HG03095 (cell line): Measurements from ENCODE around the gene CREB3L2.
"Not testable (repeated sequence)": the region's sequence is repeated elsewhere in the genome, so short reads cannot be mapped to it uniquely, and the experiment has no call there.

Source experiments
- ATAC-seq: cut with Tn5 transposase; IDR thresholded peaks from one replicate; pipeline ENCODE4 v1.9.1; 2021; ENCODE audit warnings: moderate library complexity; ENCODE audit not compliant: unreplicated experiment

The CREB3L2 gene

DNA sequence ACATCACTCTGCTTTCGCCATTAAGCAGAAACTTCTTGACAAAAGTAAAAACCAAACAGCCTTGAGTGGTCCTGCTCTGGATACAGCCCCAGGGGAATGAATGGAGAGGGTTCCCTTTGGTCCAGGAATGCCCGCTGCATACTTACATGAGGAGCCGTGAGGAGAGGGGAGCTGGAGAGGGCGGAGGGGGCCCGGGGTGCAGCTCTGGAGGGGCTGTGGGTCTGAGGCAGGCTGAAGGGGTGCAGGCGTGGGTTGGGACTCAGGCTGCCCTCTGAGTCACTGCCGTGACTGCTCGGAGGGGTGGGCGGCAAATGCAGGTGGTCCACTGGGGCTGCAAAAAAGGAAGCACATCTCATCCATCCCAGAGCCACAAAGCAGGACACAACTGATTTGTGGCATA, 93.8 kb downstream of the CREB3L2 start:
- no peak for ATAC-seq

DNA sequence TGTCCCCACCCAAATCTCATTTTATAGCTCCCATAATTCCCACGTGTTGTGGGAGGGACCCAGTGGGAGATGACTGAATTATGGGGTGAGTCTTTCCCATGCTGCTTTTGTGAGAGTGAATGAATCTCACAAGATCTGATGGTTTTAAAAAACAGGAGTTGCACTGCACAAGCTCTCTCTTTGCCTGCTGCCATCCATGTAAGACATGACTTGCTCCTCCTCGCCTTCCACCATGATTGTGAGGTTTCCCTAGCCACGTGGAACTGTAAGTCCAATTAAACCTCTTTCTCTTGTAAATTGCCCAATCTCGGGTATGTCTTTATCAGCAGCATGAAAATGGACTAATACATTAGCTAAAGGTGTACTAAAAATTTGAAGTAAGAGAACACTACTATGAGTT, 95.2 kb downstream of the CREB3L2 start:
- not testable (repeated sequence) for ATAC-seq

DNA sequence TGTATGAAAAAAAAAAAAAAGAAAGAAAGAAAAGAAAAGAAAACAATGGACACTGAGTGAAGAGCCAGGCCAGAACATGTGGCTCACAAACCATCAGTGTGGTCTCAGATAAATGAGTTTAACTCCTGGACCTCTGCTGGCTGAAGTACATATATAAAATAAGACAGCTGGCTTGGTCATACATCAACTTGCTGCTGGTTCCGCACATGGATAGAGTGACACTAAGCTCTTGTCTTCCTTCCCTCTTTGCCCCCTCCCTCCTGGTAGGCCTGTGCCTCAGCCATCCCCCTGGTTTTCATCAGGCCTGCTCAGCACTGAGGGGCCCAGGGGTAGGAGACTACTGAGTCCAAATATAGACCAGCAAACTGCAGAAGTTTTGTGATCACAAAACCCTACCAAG, 97.1 kb downstream of the CREB3L2 start:
- no peak for ATAC-seq

DNA sequence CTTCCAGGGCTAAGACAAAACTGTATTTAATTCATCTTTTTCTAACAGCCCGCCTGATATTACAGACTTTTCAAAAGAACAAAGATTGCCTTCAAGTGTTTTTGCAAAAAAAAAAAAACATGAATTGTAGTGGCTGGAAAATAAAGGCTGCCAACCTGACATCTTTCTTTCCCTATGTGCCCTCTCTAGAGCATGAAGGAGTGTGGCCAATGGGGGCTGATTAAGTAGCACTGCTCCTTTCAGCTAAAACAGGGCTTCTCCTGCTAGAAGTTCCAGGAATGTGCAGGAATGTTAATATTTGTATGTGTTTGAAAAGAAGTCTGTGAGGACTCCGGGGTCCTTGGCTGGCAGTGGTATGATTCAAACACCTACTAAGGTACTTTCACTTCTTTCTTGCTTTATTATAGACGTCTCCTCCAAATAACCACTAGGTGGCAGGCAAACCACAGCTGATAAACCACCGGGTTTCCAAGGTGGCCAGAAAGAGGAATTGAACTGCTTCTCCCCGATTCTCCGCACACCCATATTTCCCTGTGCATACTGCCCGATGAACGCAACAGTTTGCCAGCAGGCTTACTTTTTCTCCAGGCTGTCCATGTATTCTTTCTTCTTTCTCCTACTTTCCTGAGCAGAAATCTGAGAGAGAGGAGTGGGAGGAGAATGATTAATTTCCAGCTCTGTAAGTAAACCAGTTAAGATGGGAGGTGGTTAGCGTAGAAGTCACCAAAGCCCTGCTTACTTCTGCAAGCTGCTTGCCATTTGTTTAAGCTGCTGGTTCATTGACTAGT, 98.3 kb downstream of the CREB3L2 start:
- ATAC-seq, result peak; percentile 77

DNA sequence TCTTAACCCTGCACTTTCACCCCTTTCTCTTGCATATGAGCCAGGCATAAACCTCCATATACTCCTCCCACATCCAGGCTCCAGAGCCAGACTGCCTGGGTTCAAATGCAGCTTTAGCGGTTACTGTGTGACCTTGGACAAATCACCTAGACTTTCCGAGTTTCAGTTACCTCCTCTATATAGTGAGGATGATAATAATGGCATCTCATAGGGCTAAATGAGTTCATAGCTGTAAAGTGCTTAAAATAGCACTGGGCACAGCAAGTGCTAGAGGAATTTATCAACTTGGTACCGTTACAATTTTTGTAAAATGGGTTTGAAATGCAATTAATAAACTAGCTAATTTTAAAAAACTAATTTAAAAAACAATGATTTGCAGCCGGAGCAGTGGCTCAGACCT, 101.7 kb downstream of the CREB3L2 start:
- no peak for ATAC-seq

DNA sequence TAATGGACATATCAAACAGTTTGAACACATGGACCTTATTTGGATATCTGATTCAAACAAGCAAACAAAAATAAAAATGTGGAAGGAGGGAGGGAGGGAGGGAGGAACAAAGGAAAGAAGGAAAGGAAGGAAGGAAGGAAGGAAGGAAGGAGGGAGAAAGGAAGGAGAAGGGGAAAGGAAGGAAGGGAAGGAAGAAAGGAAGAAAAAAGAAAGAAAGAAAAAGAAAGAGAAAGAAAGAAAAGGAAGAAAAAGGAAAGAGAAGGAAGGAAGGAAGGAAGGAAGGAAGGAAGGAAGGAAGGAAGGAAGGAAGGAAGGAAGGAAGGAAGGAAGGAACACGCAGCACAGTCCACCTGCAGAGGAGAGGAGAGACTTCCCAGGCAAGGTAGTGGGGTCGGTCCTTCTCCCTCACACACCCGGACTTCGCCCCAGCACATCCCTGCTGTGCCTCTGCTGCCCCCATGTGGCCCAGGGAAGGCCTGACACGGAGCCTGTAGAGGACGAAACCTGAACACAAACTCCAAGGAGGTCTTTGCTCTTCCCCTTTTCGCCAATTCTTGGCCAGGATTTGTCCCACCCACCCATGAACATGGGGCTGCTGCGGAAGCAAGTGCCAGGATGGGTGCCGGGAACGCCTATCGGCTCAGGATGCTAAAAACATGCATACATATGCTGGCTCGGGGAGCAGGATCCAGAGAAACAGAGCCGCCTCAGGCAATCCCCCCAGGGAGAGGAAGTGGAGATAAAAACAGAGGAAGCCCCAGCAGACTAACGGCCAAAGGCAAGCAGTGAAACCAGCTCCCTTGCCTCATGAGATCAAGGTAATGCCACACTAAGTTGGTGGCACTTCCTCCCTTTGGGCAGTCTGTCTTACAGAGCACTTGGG, 102.8 kb downstream of the CREB3L2 start:
- peak; percentile 61 for ATAC-seq

DNA sequence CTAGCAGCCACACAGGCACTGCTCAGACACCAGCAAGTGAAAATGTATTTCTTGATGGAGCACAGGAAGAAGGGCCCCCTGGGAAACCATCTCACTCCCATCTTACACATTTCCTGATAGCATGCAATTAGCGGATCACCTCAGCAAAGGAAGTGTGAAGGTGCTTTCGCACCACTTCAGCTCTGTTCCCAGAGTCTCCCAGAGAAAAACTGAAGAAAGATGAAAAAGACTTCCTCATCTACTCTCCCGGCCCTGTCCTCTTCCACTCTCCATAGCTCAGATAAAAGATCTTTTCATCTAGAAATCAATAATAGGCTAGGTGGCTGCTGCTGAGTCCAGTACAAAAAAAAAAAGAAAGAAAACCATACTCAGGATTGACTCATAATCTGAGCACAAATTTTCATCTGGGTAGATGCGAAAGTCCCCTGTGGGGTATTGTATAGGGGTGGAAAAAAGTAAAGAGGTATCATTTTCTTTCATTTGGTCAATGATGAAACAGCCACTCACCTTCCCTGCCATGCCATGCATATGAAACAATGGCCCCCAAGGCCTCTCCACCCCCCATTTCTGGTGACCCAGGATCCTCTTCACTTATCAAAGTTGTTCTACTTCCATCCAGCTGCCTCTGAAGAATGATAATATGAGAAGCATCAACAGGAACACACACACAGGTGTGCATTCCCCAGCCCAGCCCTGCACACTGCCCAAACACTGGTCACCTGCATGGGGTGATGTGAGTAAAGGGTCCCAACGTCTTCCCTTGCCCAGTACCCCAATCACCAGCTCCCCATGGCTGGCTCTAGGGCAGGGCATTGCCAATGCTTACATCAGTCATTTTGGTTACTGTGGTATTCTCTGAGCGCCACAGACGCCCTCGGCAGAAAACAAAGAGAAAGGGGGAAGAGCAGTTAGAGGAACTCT, 106.3 kb downstream of the CREB3L2 start:
- ATAC-seq, result peak; percentile 81

DNA sequence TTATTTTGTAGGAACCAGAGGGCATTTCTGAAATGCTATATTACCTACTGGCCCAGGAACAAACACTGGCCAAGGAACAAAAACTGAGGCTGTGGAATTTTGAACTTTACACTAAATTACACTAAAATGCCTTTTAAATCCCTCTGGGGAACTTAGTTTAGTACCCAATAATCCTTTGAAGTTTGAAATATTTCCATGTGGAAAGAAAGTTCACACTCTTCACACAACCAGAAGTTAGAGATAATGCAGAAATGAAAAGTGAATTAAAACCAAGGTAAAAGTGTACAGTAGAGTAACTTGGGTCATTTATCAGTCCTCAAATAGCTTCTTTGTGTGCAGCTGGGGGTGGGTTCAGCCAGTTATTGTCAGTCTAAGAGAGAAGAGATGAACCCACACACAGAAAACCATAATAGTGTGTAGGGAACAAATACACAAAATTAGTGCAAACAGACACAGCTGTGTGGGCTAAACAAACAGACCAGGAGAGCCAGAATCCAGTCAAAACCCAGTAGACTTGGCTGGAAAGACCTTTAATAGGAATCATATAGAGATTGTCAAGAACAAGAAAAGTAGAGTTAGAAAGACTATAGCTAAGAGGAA, 108.6 kb downstream of the CREB3L2 start:
- no peak for ATAC-seq

DNA sequence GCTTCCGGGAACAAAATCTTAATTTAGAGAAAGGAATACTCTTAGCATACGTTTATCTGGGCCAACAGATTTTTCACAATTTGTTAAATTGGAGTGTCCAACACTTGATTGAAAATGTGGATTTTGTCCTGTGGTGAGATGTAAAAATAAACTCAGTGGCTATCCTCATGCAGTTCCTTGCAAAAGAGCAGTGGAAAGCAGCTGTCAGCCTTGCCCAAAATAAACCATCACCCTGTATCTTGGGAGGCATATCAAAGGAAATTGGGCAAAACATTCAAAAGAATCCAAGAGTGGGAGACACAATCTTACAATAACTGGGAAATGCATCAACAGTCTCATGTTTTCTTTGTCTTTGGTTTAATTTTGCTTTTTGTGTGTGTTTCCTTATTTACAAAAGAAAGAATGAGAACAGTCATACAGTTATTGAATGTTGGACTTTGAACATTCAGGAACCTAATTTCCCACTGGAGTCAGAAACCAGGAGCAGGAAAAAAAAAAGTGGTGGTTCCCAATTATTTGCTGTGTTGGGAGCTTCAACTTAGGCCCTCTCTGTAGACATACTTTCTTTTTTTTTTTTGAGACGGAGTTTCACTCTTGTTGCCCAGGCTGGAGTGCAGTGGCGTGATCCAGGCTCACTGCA, 110.8 kb downstream of the CREB3L2 start:
- ATAC-seq, result no peak

DNA sequence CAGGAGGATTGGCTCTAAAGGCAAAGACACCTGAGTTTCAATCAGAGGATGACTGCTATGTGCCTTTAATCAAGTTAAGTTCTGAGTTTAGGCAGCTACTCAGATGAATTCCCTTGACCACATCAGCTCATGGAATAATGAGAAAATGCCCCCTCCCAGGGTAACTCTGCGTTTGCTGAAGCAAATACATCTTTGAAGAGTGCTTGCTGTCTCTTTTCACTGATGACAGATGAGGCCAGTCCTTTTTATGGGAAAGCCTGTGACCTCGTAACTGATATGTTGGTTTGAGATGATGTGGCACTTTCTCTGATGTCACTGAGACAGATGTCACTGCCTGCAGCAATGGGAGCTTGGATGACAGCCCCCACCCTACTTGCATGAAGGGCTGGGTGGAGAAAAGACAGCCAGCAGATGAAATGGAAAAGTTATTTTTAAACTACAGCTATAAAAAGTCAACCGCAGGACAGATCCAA, 111.4 kb downstream of the CREB3L2 start:
- no peak for ATAC-seq

DNA sequence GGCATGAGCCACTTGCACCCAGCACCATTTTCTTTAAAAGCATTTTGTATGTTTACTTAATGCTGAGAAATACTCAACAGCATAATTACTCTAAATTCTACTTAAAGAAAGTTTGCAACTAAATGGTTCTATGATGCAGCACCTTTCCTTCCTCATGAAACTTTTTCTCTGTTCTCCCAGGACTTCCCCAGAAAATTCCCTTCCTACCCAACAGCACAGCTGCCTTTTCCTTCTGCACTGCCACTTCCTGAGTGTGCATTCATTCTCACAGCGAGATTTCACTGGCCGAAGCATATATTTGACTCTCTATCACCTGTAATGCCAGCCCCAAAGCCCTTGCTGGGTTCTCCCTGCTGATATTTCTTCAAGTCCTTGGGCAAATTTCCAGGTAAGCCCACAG, 113.6 kb downstream of the CREB3L2 start:
- no peak for ATAC-seq

DNA sequence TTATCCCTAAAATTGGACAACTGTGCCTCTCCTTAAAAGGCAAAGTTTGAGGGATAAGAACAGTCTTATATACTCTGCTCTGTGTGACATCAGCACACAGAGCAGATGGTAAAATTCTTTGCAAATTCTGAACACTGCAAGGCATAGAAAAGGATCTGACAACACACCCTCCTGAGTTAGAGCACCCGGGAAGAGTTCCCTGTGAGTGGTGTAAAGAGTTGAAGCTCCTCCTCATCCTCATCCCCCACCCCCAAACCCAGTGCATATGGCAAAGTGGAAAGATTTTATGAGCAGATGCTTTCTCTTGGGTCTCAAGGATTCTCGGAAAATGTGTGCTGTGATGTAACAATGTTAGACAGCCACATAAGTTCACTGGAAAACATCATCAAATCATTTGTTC, 115.1 kb downstream of the CREB3L2 start:
- ATAC-seq, result no peak

DNA sequence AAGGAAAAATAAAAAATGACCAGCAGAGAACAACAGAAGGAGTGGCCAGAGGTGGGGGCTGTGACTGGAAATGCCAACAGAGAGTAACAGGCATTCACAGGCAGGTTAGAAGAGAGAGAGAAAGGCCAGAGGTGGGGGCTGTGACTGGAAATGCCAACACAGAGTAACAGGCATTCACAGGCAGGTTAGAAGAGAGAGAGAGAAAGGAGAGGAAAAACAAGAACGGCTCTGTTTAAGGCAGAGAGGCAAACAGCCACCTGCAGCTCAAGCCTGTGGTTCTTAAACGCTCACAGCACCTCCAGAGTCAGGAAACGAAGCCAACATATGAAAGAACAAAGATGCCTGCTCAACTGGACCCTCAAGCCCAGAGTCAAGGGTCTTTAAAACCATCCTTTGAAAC, 115.6 kb downstream of the CREB3L2 start:
- no peak for ATAC-seq

DNA sequence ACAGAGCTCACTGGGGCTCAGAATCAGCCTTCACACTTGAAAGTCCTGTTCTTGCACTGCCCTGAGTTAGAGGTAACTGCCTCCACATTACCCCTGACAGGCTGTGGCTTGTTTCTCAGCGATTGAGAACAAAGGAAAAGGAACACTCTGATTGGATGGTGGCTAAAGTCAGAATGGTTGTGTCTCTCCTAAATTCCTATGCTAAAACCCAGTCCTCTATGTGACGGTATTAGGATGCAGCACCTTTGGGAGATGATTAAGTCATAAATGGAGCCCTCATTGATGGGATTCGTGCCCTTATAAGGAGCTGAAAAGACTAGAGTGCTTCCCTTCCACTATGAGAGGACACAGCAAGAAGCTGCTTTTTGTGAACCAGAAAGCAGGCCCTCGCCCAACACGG, 116.2 kb downstream of the CREB3L2 start:
- ATAC-seq, result no peak

DNA sequence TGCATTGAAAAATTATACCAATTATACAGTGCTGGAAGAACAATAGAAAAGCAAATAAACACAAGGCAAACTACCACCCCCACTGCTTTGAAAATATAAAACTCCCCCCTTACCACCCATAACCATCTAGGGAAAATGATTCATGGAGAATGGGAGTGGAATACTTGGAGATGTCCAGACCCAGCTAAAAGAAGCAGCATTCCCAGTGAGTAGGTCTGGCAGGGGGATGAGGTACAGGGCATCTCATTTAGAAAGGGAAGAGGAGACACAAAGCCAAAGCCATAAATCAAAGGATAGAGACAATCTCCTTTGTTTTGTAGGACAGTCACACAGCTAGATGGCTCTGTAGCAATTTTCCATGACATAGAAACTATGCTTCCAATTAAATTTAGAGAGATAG, 119.1 kb downstream of the CREB3L2 start:
- ATAC-seq, result no peak

DNA sequence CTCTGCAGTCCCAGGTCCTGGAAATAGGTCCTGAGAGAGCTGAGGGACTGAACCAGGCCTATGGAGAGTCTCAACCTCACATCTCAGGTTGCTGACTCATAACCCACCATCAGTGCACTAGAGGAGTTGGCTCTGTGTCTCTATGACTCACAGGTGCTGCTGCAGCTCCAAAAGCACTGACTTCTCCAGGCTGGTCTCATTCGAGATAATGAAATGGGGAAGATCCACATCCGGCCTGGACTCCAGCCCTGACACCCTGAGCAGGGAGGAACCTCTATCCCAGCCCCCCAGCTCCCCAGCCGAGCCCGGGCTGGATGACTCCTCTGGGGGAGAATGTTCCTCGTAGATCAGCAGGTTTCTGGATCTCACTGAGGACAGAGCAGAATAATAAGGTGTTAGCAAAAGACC, 119.6 kb downstream of the CREB3L2 start:
- ATAC-seq, result peak; percentile 94

DNA sequence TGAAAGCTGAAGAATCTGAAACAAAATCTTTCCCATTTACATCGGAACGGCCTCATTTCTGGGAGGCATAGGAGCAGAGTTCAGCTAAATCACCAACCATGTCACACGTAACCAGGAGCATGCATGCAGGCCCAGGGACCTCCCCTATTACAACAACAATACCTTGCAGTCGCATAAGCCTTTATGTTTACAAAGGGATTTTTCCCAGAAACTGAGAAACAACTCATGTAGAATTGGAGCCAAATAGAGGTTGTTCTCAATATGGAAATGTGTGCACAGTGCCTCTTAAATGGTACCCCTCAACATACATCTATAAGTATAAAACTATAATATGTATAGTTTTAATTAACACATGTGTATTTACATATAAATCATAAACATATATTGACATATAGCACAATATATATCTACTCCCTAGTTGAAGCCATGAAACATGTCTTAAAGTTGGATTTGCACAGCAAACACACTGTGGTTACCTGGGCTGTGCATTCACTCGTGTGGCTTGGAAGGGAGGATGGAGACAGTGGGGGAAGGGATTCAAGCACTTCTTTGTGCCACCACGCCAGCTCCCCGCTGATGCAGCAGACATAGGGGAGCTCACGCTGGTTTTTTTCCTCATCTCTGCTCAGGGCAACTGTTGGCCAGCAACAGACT, 120.2 kb downstream of the CREB3L2 start:
- ATAC-seq, result no peak

DNA sequence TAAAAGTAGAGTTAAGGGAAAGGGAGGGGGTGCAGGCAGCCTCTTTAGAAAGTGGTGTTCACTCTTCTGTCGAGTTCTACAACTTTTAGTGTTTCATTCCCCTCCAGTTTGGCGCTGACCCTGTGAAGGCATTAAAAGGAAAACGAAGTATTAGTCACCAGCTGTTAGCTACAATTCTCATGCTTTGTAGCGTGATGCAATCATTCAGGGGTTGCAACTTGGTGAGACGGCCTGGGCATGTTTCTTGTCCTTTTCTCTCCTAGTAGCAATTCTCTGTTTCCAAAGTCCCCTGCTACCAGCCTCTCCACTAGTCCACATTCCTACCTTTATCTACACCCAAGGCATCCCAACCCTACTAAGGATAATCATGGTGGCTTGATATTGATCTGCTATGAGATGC, 121.5 kb downstream of the CREB3L2 start:
- no peak for ATAC-seq

DNA sequence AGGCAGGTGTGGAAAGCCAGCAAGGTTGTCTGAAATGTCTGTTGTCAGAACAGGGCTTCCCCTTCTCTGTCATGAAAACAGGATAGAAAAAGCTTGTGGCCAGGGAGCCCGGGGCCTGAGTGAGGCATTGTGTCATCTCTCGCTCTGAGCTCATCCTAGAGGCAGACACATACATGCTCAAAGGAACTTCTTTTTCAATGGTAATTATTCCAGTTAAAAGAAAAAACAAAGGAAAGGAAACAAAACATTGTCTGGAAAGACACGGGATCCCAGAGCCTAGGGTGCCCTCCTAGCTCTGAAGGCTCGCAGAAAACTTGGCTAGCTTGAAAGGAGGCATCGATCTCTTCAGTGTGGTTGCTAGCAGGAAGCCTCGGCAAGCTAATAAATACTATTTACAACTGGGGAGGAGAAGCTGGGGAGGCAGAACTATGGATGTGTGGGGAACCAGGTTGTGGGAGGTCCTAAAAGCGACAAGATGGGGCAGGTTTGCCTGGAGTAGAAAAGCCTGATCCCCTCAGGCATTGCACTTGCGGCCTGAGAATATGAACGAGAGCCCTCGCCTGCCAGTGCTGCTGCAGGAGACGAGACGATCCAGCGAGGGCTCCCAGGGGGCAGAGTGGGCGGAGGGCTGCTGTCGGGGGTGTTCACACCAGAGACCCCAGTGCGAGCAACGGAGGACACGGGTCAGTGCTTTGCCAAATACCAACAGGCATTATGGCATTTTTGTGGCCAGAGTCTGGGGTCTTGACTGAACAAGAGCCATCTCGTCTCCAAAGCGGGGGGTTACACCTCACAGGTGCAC, 122.3 kb downstream of the CREB3L2 start:
- ATAC-seq, result no peak
